ENCODE data around the gene BLM. TPM values are rescaled to one million over a fixed set of nuclear protein-coding genes. Genes with fewer than 3 reads are reported as not detected.

The BLM gene
- polyA plus RNA-seq, 1 donor = 3.7 TPM

GRCh38 chr15:90790561-90790960 lies 73.4 kb downstream of the BLM start:
- no peak for DNase-seq

- no peak for DNase-seq
These were observed 77.4 kb downstream of the BLM start for GRCh38 chr15:90794538-90794937.

- DNase-seq = no peak
These were observed 82.6 kb downstream of the BLM start for GRCh38 chr15:90799639-90800170.

GRCh38 chr15:90801803-90802202 lies 84.7 kb downstream of the BLM start:
- DNase-seq = no peak

GRCh38 chr15:90807074-90807785 lies 90.1 kb downstream of the BLM start:
- no peak for DNase-seq

GRCh38 chr15:90807786-90808086 lies 90.6 kb downstream of the BLM start:
- no peak for DNase-seq

GRCh38 chr15:90808517-90809235 lies 91.5 kb downstream of the BLM start:
- no peak for DNase-seq

GRCh38 chr15:90809536-90809935 lies 92.4 kb downstream of the BLM start:
- no peak for DNase-seq

- no peak for DNase-seq
These were observed 93.2 kb downstream of the BLM start for GRCh38 chr15:90810354-90810753.

GRCh38 chr15:90812171-90812957 lies 95.2 kb downstream of the BLM start:
- DNase-seq = no peak

- no peak for DNase-seq
These were observed 95.8 kb downstream of the BLM start for GRCh38 chr15:90812958-90813265.

- no peak for DNase-seq
These were observed 96.6 kb downstream of the BLM start for GRCh38 chr15:90813796-90814190.

- DNase-seq = no peak
These were observed 97.2 kb downstream of the BLM start for GRCh38 chr15:90814191-90814821.

GRCh38 chr15:90816401-90817116 lies 99.4 kb downstream of the BLM start:
- DNase-seq = no peak

- DNase-seq = no peak
These were observed 100.2 kb downstream of the BLM start for GRCh38 chr15:90817117-90818057.

GRCh38 chr15:90818251-90819210 lies 101.4 kb downstream of the BLM start:
- peak; percentile 60 for DNase-seq

- no peak for DNase-seq
These were observed 102.2 kb downstream of the BLM start for GRCh38 chr15:90819390-90819789.

GRCh38 chr15:90819850-90820249 lies 102.7 kb downstream of the BLM start:
- no peak for DNase-seq

GRCh38 chr15:90820481-90820880 lies 103.3 kb downstream of the BLM start:
- DNase-seq = no peak
